Endometrial microvascular endothelial cells (primary cell): ENCODE data around the gene SLC12A6. TPM values are rescaled to one million over a fixed set of nuclear protein-coding genes. Genes with fewer than 3 reads are reported as not detected.

Experiments used
- in situ Hi-C: cut with HindIII; loops from 2 replicates; pipeline ENCODE4 v1.10.0; 2017; ENCODE audit warnings: low sequenced_read_pairs, low pct_unique_long_range_greater_than_20kb; ENCODE audit errors: inconsistent ontology term
- total RNA-seq: library from RNA; depleted of rRNA; stranded (reverse); fragments of >200 nt; gene quantifications from one replicate; pipeline ENCODE4 v1.2.3, GENCODE V29; 2015; ENCODE audit errors: inconsistent ontology term

The SLC12A6 gene
- total RNA-seq, 1 donor from 2014 or later: 19.1 TPM

DNA sequence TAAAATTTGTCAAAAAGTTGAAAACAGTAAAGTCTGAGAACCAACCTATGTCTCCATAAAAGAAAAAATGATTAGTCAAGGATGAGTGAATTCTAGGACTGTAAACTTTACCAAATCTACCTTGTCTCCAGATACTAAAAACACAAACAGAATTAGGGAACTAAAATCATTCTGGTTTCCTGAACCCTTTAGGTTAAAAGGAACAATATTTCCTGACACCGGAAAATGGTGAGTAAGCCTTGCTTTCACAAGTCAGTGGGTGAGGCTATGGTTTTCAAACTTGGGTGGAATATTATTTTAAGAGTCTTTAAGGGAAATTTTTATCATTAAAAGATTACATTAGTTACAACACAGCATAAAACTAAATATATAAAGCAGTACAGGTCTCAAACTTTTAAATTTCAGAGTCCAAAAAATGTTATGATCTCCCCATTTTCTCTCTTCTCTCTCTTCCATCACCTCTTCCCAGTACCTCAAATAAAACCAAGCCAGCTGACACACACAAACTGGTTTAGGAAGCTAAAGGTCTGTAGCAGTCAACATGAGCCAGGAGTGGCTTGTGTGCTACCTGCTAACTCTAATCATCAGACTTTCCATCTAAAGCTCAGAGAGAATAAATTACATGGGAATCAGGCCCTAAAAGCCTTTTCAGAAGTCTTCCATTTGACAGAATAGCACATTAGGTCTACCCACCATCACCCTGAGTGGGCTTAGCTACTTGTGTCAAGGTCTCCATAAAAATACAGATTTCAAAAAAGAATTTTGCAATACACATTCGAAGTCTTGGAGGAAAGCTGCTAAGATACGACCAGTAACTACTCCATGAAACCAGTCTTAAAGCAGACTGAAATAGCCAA, 2.2 kb downstream of the SLC12A6 start:
- in situ Hi-C loops: no loop called here

DNA sequence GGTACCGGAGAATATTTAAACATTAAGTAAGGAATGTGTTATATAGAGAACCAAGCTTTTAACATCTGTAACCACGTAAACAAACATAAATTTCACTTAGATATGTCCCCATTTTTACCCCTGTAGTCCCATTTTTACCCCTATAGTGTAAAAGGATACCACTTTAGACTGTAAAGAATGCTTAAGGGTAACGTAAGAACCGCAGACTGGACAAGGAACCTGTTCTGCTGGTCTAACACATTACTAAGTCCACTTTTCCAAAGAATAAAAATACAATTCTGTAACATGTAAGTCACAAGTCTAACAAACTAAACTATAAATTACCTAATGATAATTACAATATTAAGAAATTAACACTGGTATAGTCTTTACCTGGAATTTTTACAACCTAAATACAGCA, 2.9 kb downstream of the SLC12A6 start:
- in situ Hi-C loops: no loop called here

DNA sequence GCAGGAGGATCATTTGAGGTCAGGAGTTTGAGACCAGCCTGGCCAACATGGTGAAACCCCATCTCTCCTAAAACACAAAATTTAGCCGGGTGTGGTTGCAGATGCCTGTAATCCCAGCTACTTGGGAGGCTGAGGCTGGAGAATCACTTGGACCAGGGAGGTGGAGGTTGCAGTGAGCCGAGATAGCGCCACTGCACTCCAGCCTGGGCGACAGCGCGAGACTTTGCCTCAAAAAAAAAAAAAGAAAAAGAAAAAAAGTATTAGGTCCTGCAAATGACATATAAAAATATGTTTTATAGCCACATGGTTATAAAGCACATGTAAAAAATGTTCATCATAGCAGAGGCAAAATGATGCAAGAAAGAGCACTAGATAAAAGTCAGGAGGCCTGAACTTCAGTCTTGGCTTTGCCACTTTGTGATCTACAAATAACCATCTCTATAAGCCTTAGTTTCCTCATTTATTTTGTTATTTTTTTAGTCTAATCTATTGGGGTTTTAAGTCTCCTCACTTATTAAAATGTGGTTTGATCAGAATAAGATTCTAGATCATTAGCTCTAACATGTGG, 4.9 kb downstream of the SLC12A6 start:
- in situ Hi-C loops: no loop called here

DNA sequence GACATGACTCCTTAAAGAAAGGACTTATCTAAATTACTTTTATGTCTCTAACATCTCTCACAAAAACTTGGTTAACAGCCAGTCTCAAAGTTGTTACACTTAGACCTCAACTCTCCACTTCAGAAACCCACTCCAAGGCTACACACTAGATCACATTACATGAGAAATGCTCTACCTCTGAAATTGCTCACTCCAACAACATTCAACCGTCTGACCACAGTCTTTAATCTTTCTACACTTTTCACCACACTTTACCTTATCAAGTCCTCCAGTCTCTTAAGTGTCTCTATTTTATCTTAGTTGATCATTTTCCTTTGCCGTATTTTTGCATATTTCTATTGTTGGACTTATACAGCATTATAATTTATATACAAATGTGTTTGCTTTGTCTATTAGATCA, 5.8 kb downstream of the SLC12A6 start:
- in situ Hi-C loops: no loop called here

DNA sequence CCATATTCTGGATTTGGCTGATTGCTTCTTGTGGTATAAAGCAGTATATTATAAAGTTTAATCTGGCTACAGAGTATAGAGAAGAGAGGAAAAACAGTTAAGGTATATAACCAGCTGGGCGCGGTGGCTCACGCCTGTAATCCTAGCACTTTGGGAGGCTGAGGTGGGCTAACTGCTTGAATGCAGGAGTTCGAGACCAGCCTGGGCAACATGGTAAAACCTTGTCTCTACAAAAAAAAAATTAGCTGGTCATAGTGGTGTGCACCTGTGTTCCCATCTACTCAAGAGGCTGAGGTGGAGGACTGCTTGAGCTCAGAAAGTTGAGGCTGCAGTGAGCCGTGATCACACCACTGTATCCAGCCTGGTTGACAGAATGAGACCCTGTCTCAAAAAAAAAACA, 7.3 kb downstream of the SLC12A6 start:
- in situ Hi-C loops: no loop called here

DNA sequence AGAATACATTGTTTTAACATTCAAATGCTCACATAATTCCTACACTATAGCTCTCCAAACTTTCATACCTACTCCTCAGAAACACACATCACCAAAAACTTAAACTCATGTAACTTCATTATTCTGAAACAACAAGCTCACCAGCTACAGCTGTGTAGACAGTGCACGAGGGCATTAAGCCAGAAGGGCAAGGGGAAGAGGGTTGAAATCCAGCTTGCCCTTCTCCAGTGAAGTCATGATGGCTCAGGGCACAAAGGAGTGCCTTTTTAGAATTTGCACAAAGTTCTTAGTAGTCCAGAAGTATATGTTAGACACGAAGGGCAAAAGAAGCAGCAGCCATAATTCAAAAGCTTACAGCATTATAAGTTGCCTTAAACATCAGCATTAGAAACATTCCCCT, 8.6 kb downstream of the SLC12A6 start:
- in situ Hi-C loops: no loop called here

DNA sequence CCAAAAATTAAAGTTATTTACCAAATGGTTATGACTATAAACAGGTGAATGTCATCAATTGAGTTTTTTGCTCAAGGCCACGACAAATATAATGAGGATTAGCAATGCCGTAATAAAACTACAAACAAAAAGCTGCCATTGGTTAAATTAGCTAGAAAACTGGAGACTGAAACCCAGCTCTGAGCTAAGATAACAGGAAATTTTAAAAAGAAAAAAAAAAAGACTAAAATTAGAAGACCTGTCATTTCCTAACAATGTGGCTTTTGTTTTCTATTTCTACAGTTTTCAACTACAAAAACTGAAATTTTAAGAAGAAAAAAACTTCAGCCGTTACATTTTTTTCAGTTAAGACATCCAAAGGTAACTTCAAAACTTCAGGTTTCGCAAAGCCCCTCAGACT, 9.7 kb downstream of the SLC12A6 start:
- in situ Hi-C loops: no loop called here

DNA sequence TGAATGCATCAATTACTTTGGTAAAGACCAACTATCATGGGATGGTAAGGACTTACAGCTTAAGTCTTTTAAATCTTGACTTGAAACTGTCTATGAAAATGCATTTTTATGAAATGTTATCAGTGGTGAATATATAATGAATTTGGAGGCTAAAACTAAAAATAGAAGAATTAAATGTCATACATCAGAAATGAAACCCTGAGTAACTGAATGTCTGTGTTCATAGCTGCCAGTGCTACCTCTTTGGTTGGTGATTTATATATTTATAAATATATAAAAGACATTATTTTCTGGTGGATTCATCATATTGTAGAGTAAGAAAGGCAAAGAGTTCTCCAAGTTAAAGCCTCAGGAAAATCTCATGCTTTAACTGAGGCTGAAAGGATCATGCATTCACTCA, 12.2 kb downstream of the SLC12A6 start:
- in situ Hi-C loops: no loop called here

DNA sequence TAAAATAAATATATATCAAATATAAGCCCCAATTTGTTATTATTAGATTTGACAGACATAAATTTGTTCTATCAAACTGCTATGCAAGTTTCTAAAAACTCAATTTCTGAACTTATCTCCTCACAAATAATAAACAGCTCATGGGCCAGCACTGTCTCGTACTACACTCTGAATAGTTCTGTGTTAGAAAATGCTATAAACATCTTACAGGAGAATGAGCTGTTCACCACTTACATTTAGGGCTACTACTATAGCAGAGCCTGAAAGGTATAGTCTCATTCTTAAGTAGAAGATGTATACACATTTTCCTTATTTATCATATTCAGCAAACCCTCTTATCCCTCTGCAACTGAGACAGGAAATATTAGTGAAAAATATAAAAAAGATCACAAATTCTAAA, 12.6 kb downstream of the SLC12A6 start:
- in situ Hi-C loops: no loop called here

DNA sequence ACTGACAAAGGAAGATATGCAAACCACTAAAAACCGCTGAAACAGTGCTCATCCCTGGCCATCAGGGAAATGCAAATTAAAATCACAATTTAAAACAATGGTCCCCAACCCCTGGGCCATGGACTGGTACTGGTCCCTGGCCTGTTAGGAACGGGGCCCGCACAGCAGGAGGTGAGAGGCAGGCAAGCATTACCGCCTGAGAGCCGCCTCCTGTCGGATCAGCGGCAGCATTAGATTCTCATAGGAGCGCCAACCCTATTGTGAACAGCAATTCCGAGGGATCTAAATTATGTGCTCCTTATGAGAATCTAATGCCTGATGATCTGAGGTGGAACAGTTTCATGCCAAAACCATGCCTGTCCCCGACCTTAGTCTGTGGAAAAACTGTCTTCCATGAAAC, 14.4 kb downstream of the SLC12A6 start:
- in situ Hi-C loops: no loop called here

DNA sequence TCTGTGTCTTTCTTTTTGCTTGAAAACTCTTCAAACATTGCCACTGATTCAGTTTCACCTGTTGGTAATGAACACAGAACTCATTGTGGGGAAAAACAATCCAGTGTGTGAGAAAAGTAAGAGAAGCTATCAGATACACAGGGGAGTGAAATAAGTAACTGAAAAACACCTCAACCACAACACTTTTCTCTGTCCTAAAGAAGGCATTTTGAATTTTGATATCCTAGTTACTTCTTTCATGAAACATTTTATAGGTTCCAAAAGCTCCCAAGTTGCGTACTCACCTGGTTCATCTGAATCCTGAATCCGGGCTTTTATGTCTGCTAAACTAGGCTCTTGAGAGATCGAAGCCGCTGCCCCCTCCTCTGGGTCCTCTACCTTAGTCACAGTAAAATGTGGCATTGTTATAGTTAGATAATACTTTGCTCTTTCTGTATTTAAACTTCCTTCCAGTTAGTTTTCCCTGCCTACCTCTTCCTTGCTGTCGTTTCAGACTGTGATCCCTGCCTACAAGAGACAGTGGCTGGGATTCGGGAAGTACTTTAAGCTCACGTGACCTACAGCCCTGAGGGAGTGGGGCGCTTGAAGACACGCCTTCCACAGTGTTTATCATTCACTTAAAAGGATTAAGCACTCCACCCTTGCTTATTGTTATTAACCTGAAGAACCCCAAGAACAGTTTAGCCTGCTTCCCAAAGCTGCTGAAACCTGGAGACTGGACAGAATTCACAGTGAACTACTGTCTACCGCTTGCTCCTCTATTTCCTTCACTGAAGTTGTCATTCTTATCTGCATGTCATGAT, 19.1 kb downstream of the SLC12A6 start:
- in situ Hi-C loops: no loop called here

DNA sequence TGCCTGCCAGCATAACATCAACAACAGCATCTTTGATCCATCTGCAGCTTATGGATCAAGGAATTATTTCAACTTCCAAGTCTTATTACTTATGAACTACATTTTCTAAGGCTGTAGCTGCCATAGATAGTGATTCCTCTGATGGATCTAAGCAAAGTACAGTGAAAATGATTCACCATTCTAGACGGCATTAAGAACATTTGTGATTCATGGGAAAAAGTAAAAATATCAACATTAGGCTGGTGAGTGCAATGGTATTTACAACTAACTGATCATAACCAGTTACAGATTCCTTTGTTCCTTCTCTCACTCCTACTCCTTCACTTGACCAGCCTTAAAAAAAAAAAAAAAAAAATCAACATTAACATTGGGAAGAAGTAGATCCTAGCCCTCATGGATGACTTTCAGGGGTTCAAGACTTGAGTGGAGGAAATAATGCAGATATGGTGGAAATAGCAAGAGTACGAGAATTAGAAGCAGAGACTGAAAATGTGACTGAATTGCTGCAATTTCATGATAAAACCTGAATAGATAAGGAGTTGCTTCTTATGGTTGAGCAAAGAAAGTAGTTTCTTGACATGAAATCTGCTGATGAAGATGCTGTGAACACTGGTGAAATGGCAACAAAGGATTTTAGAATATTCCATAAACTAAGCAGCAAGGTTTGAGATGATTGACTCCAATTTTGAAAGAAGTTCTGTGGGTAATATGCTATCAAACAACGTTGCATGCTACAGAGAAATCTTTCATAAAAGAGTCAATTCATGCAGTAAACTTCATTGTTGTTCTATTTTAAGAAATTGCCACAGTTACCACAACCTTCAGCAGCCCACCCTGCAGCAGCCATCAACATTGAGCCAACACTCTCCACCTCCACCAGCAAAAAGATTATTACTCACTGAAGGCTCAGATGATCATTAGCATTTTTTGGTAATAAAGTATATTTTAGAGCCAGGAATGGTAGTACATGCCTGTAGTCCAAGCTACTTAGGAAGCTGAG, 22.8 kb downstream of the SLC12A6 start:
- in situ Hi-C loops: no loop called here

DNA sequence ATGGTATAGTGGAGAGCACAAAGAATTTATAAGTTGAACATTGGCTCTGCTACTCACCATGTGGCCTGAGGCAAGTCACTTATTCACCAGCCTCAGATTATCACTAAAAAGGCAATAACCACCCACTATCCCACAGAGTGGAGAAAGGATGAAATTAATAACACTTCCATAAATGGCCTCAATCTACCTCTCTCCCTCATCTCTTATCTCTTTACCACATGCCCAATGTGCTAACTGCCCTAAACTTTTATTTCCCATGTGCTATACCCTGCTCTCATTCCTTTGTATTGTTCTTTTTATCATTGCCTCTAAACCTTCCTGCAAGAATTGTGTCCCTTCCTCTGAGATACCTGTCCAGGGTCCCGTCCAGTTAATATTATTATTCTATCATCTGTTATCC, 26.0 kb downstream of the SLC12A6 start:
- in situ Hi-C loops: no loop called here

DNA sequence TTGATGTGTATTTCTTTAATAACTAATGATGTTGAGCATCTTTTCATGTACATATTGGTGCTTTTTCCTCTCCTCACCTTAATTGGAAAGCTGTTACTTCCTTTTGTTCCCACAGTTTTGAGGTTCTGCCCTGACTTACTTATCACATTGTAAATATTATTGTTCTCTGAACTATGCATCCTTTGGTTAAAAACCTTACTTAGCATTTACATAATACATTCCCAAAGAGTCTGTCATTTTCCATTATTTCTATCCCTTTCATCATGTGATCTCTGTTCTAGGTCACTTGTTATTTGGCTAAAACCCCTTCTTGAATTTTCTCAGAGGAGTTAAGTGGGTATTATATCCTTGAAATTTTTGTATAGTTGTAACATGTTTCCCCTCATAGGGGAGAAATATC, 33.0 kb downstream of the SLC12A6 start:
- in situ Hi-C loops: no loop called here

DNA sequence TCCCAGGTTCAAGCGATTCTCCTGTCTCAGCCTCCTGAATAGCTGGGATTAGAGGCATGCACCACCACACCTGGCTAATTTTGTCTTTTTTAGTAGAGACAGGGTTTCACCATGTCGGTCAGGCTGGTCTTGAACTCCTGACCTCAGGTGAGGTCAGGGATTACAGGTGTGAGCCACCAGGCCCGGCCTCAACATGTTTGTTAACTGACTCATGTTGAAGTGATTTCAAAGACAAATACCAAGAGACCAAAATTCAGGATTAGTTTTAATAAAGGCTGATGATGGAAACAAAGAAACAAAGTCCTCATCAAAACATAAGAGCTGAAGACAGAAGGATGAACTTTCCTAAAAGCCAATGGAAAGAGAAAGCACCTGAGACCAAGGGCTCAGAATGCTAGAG, 36.5 kb downstream of the SLC12A6 start:
- in situ Hi-C loops: no loop called here

DNA sequence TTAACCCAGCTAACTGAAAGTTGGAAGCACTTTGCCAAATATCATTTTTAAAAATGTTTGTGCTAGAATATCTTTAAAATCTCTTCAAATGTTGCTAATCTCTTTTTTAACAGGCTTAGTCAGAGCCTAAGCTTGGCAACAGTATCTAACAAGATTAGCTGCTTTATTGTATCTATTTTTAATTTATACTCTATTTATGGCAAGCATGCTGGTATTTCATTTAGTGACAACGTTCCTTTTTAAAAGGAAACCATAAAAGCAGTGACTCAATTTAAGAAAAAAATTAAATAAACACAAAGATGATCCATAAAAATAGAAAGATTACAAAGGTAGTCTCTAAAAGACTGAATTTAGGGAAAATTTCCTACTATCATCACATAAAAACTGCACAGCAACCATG, 40.5 kb downstream of the SLC12A6 start:
- in situ Hi-C loops: no loop called here

DNA sequence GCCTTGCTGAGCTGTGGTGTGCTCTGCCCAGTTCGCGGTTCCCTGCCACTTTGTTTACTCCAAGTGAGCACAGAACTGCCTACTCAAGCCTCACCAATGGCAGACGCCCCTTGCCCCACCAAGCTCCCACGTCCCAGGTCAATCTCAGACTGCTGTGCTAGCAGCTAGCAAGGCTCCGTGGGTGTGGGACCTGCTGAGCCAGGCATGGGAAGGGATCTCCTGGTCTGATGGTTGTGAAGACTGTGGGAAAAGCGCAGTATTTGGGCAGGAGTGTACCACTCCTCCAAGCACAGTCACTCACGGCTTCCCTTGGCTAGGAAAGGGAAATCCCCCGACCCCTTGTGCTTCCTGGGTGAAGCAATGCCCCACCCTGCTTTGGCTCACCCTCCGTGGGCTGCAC, 45.0 kb downstream of the SLC12A6 start:
- in situ Hi-C loops: no loop called here

DNA sequence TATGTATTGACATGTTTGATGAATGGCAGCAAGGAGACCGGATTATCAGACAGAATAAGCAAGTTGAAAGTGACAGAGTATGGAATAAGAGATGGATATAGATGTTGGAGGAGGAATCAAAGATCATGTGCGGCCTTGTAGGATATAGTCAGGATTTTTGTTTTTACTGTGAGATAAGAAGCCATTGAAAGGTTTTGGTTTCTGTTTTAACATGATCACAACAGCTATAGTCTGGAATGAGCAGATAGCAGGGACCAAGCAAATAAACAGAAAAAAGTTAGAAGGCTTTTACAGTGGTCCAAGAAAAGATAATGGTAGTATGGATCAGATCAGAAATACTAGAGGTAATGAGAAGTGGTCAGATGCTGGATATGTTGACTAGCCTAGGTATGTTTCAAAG, 52.6 kb downstream of the SLC12A6 start:
- in situ Hi-C loops: no loop called here

DNA sequence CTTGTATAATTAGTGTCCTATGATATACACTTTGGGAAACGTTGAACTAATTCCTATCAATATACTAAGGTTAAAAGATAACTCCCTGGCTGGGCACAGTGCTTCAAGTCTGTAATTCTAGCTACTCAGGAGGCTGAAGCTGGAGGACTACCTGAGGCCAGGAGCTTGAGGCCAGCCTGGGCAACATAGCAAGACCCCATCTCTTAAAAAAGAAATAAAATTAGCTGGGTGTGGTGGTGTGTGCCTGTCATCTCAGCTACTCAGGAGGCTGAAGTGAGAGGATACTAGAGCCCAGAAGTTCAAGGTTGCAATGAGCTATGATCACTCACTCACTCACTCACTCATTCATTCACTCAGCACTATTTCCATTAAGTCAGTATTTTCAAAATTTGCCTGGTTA, 55.2 kb downstream of the SLC12A6 start:
- in situ Hi-C loops: no loop called here
